ENCODE measurements around the gene THAP9.
A peak's percentile ranks its signal among the peaks of the same experiment; 100 is the strongest.
"Not testable (repeated sequence)": the region's sequence is repeated elsewhere in the genome, so short reads cannot be mapped to it uniquely, and the experiment has no call there.

Gene THAP9

GRCh38 chr4:82864336-82864979, 36.1 kb upstream of the THAP9 start:
- no peak for TF ChIP-seq CTCF (IDR thresholded peaks at IDR 0.05; ENCODE audit: insufficient read depth, low read depth, low read length, missing control alignments)

DNA sequence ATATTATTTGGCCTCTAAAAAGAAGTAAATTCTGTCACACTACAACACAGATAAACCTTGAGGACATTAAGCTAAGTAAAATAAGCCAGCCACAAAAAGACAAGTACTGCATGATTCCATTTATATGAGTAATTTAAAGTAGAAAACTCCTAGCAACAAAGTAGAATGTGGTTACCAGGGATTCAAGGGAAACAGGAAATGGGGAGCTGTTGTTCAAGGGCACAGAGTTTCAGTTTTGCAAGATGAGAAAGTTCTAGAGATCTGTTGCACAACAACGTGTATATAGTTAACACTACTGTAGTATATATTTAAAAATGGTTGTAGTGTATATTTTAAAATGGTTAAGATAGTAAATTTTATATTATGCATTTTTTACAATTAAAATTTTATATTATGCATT, 34.9 kb upstream of the THAP9 start:
- no peak for TF ChIP-seq CTCF (IDR thresholded peaks at IDR 0.05; ENCODE audit: insufficient read depth, low read depth, low read length, missing control alignments)
- DNase-seq (ENCODE audit: low read depth): peak; percentile 52
- no peak overlapping the region for H3K4me3 ChIP-seq (ENCODE audit: low read depth, low read length)

More at GRCh38 chr4:82864336-82864979, 36.1 kb upstream of the THAP9 start:
- no peak for DNase-seq (ENCODE audit: low read depth)
- H3K4me3 ChIP-seq (ENCODE audit: low read depth, low read length): no peak overlapping the region

DNA sequence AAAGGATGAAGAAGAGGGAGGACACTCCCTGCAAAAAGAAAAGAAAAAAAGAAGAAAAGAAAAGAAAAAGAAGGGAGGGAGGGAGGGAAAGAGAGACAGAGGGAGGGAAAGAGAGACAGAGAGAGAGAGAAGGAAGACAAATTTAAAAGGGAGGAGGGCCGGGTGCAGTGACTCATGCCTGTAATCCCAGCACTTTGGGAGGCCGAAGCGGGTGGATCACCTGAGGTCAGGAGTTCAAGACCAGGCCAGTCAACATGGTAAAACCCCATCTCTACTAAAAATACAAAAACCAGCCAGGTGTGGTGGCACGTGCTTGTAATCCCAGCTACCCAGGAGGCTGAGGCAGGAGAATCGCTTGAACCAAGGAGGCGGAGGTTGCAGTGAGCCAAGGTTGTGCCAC, 34.5 kb upstream of the THAP9 start:
- not testable (repeated sequence) for DNase-seq (ENCODE audit: low read depth); H3K4me3 ChIP-seq (ENCODE audit: low read depth, low read length)

DNA sequence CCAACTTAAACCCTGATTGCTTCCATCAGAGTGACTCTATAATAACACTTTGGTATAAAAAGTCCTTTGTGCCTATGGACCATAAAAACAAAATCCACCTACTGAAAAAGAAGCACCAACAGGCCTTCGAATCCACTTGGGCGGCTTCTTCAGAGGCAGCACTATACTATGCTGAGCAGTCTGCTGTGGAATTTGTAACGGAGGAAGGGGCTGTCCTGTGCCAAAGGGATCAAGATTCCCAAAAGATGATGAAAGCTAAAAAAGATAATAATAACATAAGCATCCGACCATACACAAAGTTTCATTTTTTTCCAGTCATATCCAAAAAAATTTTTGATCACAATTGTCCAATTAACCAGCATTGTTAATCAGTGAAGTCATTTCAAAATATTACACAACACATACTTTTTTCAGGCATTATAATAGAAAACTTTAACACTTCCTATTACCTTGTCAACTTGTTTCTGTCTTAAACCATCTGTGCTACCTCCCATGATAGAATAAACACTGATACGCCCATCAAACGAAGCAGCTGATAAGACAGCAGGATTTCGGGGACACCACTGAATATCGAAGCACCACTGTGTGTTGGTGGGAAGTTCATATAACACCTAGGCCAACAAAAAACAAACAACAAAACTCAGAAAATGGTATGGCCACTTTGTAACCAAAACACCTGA, 33.7 kb upstream of the THAP9 start:
- no peak for TF ChIP-seq CTCF (IDR thresholded peaks at IDR 0.05; ENCODE audit: insufficient read depth, low read depth, low read length, missing control alignments)

DNA sequence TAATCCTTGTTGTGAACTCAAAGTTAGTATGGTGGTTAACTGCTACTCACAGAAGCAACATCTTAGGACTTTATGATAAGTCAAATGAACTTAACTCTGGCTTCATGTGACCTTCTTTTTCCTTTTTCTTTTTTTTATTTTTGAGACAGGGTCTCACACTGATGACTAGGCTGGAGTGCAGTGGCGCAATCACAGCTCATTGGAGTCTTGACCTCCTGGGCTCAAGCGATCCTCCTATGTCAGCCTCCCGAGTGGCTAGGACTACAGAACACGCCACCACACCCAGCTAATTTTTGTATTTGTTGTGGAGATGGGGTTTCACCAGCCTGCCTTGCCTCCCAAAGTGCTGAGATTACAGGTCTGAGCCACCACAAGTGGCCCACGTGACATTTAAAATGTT, 32.0 kb upstream of the THAP9 start:
- no peak for DNase-seq (ENCODE audit: low read depth)
- no peak for TF ChIP-seq CTCF (IDR thresholded peaks at IDR 0.05; ENCODE audit: insufficient read depth, low read depth, low read length, missing control alignments)
- H3K4me3 ChIP-seq (ENCODE audit: low read depth, low read length): no peak overlapping the region

More for the DNA sequence above, 33.7 kb upstream of the THAP9 start:
- no peak for DNase-seq (ENCODE audit: low read depth)
- H3K4me3 ChIP-seq (ENCODE audit: low read depth, low read length): no peak overlapping the region

GRCh38 chr4:82885410-82885809, 15.1 kb upstream of the THAP9 start:
- TF ChIP-seq CTCF (IDR thresholded peaks at IDR 0.05; ENCODE audit: insufficient read depth, low read depth, low read length, missing control alignments): no peak
- no peak for DNase-seq (ENCODE audit: low read depth)
- no peak overlapping the region for H3K4me3 ChIP-seq (ENCODE audit: low read depth, low read length)

DNA sequence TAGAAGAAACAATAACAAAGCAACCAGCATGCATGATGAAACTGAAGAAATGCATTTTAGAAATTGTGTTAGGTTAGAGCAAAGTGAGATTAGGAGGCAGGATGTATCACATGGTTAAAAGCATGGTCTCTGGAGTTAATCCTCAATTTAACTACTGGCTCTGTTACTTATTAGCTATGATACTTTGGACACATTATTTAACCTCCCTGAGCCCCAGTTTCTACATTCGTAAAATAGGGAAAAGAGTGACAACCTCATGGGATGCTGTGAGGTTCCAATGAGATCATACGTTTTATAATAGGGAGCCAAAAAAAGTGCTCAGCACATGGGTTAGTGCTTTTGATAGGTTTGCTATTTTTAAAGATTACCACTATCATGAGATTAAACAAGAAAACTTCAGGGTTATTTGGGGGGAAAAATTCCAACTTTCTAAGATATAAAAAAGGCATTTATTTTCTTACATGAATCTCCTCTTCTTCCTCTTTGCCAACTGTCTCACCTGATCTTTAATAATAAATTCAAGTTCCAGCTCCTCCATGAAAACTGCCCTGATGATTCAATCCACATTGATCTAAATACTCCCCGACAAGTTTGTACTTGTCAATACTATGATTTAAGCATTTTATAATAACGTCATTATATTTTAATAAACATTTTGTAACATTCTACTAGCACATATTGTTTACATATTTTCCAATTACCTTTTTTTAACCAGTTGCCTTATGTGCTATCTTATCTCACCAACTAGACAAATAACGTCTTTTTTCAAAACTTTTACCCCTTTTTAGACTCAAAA, 14.2 kb upstream of the THAP9 start:
- H3K4me3 ChIP-seq (ENCODE audit: low read depth, low read length): no peak overlapping the region
- no peak for TF ChIP-seq CTCF (IDR thresholded peaks at IDR 0.05; ENCODE audit: insufficient read depth, low read depth, low read length, missing control alignments)
- DNase-seq (ENCODE audit: low read depth): no peak

Data from GM12865 (cell line).